ENCODE measurements around the gene ATP8A2.

The ATP8A2 gene

GRCh38 chr13:25981060-25981459 lies 609.3 kb downstream of the ATP8A2 start:
- no peaks in the 10 kb centered on the region for H3K4me1 ChIP-seq (ENCODE audit: low read length)
- H3K36me3 ChIP-seq (replicated peaks; ENCODE audit: insufficient read depth, low read length): no peaks in the 10 kb centered on the region
- DNase-seq: no peak
- H3K4me3 ChIP-seq (ENCODE audit: low read length): no peak overlapping the region
- no peaks in the 10 kb centered on the region for H4K20me1 ChIP-seq (ENCODE audit: insufficient read depth, low read length)
- H3K4me2 ChIP-seq (ENCODE audit: low read depth, low read length): no peak overlapping the region
- H3K9me3 ChIP-seq (replicated peaks; ENCODE audit: insufficient read depth, low read length): no peaks in the 10 kb centered on the region
- H3K27ac ChIP-seq (ENCODE audit: low read length): no peak overlapping the region
- TF ChIP-seq EZH2 (optimal IDR thresholded peaks at IDR 0.05; ENCODE audit: low read depth, low read length) (no peak), CTCF (IDR thresholded peaks at IDR 0.05; ENCODE audit: low read length) (no peak), EZH2phosphoT487 (IDR thresholded peaks at IDR 0.05; ENCODE audit: low read length) (no peak)
- no peaks in the 10 kb centered on the region for H3K27me3 ChIP-seq (replicated peaks; ENCODE audit: insufficient read depth, low read length)
- no peaks in the 10 kb centered on the region for H3K9me2 ChIP-seq (replicated peaks; ENCODE audit: insufficient read depth, low read length)
- no peak overlapping the region for H2AFZ ChIP-seq (ENCODE audit: low read length)
- H3K79me2 ChIP-seq (ENCODE audit: low read length): no peaks in the 10 kb centered on the region
- no peak overlapping the region for H3K9ac ChIP-seq (ENCODE audit: low read length)
- no peaks in the 10 kb centered on the region for H3F3A ChIP-seq (ENCODE audit: insufficient read depth, low read length)

- no peaks in the 10 kb centered on the region for H3F3A ChIP-seq (ENCODE audit: insufficient read depth, low read length)
- H3K27me3 ChIP-seq (replicated peaks; ENCODE audit: insufficient read depth, low read length): no peaks in the 10 kb centered on the region
- H3K4me3 ChIP-seq (ENCODE audit: low read length): no peak overlapping the region
- no peaks in the 10 kb centered on the region for H3K4me1 ChIP-seq (ENCODE audit: low read length)
- H3K79me2 ChIP-seq (ENCODE audit: low read length): no peaks in the 10 kb centered on the region
- H3K36me3 ChIP-seq (replicated peaks; ENCODE audit: insufficient read depth, low read length): no peaks in the 10 kb centered on the region
- no peaks in the 10 kb centered on the region for H3K9me3 ChIP-seq (replicated peaks; ENCODE audit: insufficient read depth, low read length)
- H3K4me2 ChIP-seq (ENCODE audit: low read depth, low read length): no peak overlapping the region
- H3K27ac ChIP-seq (ENCODE audit: low read length): no peak overlapping the region
- H2AFZ ChIP-seq (ENCODE audit: low read length): no peak overlapping the region
- DNase-seq: no peak
- no peaks in the 10 kb centered on the region for H3K9me2 ChIP-seq (replicated peaks; ENCODE audit: insufficient read depth, low read length)
- H4K20me1 ChIP-seq (ENCODE audit: insufficient read depth, low read length): no peaks in the 10 kb centered on the region
- TF ChIP-seq CTCF (IDR thresholded peaks at IDR 0.05; ENCODE audit: low read length) (no peak), EZH2 (optimal IDR thresholded peaks at IDR 0.05; ENCODE audit: low read depth, low read length) (no peak), EZH2phosphoT487 (IDR thresholded peaks at IDR 0.05; ENCODE audit: low read length) (no peak)
- H3K9ac ChIP-seq (ENCODE audit: low read length): no peak overlapping the region
Observed at GRCh38 chr13:25982907-25983306, 611.1 kb downstream of the ATP8A2 start.

GRCh38 chr13:25987987-25988386 lies 616.2 kb downstream of the ATP8A2 start:
- TF ChIP-seq CTCF (IDR thresholded peaks at IDR 0.05; ENCODE audit: low read length) (no peak), EZH2 (optimal IDR thresholded peaks at IDR 0.05; ENCODE audit: low read depth, low read length) (no peak), EZH2phosphoT487 (IDR thresholded peaks at IDR 0.05; ENCODE audit: low read length) (no peak)
- DNase-seq: no peak
- H3K9me3 ChIP-seq (replicated peaks; ENCODE audit: insufficient read depth, low read length): no peaks in the 10 kb centered on the region
- H3K27ac ChIP-seq (ENCODE audit: low read length): no peak overlapping the region
- H3K36me3 ChIP-seq (replicated peaks; ENCODE audit: insufficient read depth, low read length): no peaks in the 10 kb centered on the region
- no peak overlapping the region for H3K4me2 ChIP-seq (ENCODE audit: low read depth, low read length)
- no peaks in the 10 kb centered on the region for H3K4me1 ChIP-seq (ENCODE audit: low read length)
- no peak overlapping the region for H3K4me3 ChIP-seq (ENCODE audit: low read length)
- no peaks in the 10 kb centered on the region for H3F3A ChIP-seq (ENCODE audit: insufficient read depth, low read length)
- no peaks in the 10 kb centered on the region for H3K9me2 ChIP-seq (replicated peaks; ENCODE audit: insufficient read depth, low read length)
- no peak overlapping the region for H2AFZ ChIP-seq (ENCODE audit: low read length)
- no peaks in the 10 kb centered on the region for H3K27me3 ChIP-seq (replicated peaks; ENCODE audit: insufficient read depth, low read length)
- H3K79me2 ChIP-seq (ENCODE audit: low read length): no peaks in the 10 kb centered on the region
- H4K20me1 ChIP-seq (ENCODE audit: insufficient read depth, low read length): no peaks in the 10 kb centered on the region
- no peak overlapping the region for H3K9ac ChIP-seq (ENCODE audit: low read length)

All from MM.1S (cell line).